Smooth muscle cell (in vitro differentiated cells): Measurements from ENCODE around the gene ITM2C. TPM values are rescaled to one million over a fixed set of nuclear protein-coding genes. Genes with fewer than 3 reads are reported as not detected.

Experiments
- DNase-seq: peaks from one replicate; lab custom pipeline; 2025; ENCODE audit not compliant: unreplicated experiment; lab: John Stamatoyannopoulos, UW
- H2AFZ ChIP-seq: fragments of 200-600 bp; sonication (generic); 2 replicates; pipeline ENCODE4 v1.6.0; 2016; ENCODE audit warnings: antibody characterized with exemption, low read depth, mild to moderate bottlenecking
- H3F3A ChIP-seq: fragments of 200-600 bp; sonication (generic); 2 replicates; pipeline ENCODE4 v1.6.0; 2017; ENCODE audit warnings: antibody characterized with exemption, low read depth
- H3K27ac ChIP-seq: fragments of 200-600 bp; sonication (generic); 2 replicates; pipeline ENCODE4 v1.5.1; 2016; ENCODE audit warnings: low read depth, mild to moderate bottlenecking
- H3K27me3 ChIP-seq: fragments of 200-600 bp; sonication (generic); 2 replicates; pipeline ENCODE4 v1.6.1; 2016; ENCODE audit warnings: low read depth, mild to moderate bottlenecking
- H3K36me3 ChIP-seq: fragments of 200-600 bp; sonication (generic); 2 replicates; pipeline ENCODE4 v1.5.1; 2016; ENCODE audit warnings: low read depth
- H3K4me1 ChIP-seq: fragments of 200-600 bp; sonication (generic); 2 replicates; pipeline ENCODE4 v1.5.1; 2016; ENCODE audit warnings: low read depth
- H3K4me2 ChIP-seq: fragments of 200-600 bp; sonication (generic); 2 replicates; pipeline ENCODE4 v1.6.0; 2016; ENCODE audit warnings: mild to moderate bottlenecking
- H3K4me3 ChIP-seq: fragments of 200-600 bp; sonication (generic); 2 replicates; pipeline ENCODE4 v1.5.1; 2016; ENCODE audit warnings: mild to moderate bottlenecking
- H3K79me2 ChIP-seq: fragments of 200-600 bp; sonication (generic); 2 replicates; pipeline ENCODE4 v1.6.0; 2016; ENCODE audit warnings: low read depth, mild to moderate bottlenecking
- H3K9ac ChIP-seq: fragments of 200-600 bp; sonication (generic); 2 replicates; pipeline ENCODE4 v1.6.0; 2016; ENCODE audit warnings: low read depth
- H3K9me3 ChIP-seq: fragments of 200-600 bp; sonication (generic); replicated peaks from 2 replicates; pipeline ENCODE4 v1.5.1; 2016; ENCODE audit warnings: low read depth
- H4K20me1 ChIP-seq: fragments of 200-600 bp; sonication (generic); 2 replicates; pipeline ENCODE4 v1.6.0; 2016; ENCODE audit warnings: low read depth
- WGBS: methylation state at CpG from one replicate; pipeline ENCODE4 v1.1.7; 2016; ENCODE audit warnings: low lambda C conversion rate; 5-methylcytosine and 5-hydroxymethylcytosine counted together
- polyA plus RNA-seq: library from polyadenylated mRNA; unstranded; fragments of >200 nt; fragmentation: Nextera tagmentation; extraction: Ambion mirVana; gene quantifications from 2 replicates; pipeline ENCODE4 v1.2.1, GENCODE V29; 2016
- total RNA-seq: library from RNA; depleted of rRNA; stranded (reverse); fragments of >200 nt; gene quantifications from 2 replicates; pipeline ENCODE4 v1.2.3, GENCODE V29; 2014
- TF ChIP-seq, protein P1 (sequence below): fragments of 200-600 bp; sonication (generic); IDR thresholded peaks from 2 replicates; pipeline ENCODE4 v1.5.1; 2017; ENCODE audit warnings: borderline replicate concordance, mild to moderate bottlenecking, antibody characterized with exemption; ENCODE audit not compliant: insufficient read depth, poor library complexity, severe bottlenecking

ITM2C gene
- total and polyA plus RNA-seq, 2 experiments from 2014 or later: 344 to 600 TPM

DNA sequence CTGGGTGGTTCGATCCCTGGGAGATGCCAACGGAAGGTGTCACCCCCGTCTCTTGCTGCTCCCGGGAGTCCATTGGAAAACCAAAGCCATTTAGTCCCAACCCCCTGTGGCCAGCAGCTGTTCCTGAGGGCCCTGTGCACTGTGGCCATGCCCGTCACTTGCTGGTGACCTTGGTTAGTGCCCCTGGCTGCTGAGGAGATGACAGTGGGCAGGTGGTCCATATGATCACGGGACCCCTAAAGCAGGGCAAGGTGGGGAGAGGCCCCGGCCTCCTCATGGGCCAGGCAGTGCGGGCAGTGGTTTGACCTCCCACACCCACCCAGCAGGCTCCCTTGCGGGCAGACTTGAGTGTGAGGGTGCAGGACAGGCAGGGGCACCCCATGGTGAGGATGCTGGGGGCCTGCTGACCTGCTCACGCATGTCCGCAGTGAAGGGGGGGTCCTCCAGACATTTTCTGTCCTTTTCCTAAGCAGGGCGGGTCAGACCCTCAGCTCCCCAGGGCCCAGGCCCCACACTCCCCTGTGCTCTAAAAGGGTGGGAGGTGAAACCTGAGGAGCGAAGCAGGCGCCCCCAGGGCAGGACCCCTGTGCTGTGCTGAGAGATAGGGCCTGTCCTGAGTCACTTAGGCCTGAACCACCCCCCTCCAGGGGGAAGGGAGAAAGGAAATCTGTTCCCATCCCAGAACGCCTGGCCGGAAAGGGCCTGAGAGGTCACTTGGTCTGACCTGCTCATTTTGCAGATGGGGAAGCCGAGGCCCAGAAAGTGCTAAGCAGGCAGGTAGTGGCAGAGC, 6.8 kb downstream of the ITM2C start:
- no peak for DNase-seq
- H3K9ac ChIP-seq: no peak overlapping the region
- H3K4me2 ChIP-seq: no peak overlapping the region
- no peaks in the 10 kb centered on the region for H3K9me3 ChIP-seq
- no peaks in the 10 kb centered on the region for H3K27me3 ChIP-seq
- WGBS: 80% methylated on average over 17 of the region's 17 CpGs
- peaks cover 4% of the 10 kb centered on the region for H3F3A ChIP-seq
- H3K4me3 ChIP-seq: no peak overlapping the region
- no peaks in the 10 kb centered on the region for H3K36me3 ChIP-seq
- peak overlapping the region; percentile 63 for H3K27ac ChIP-seq
- H4K20me1 ChIP-seq: peaks cover 89% of the 10 kb centered on the region
- peaks cover 48% of the 10 kb centered on the region for H3K79me2 ChIP-seq
- no peak overlapping the region for H2AFZ ChIP-seq
- TF ChIP-seq, protein P1, sequence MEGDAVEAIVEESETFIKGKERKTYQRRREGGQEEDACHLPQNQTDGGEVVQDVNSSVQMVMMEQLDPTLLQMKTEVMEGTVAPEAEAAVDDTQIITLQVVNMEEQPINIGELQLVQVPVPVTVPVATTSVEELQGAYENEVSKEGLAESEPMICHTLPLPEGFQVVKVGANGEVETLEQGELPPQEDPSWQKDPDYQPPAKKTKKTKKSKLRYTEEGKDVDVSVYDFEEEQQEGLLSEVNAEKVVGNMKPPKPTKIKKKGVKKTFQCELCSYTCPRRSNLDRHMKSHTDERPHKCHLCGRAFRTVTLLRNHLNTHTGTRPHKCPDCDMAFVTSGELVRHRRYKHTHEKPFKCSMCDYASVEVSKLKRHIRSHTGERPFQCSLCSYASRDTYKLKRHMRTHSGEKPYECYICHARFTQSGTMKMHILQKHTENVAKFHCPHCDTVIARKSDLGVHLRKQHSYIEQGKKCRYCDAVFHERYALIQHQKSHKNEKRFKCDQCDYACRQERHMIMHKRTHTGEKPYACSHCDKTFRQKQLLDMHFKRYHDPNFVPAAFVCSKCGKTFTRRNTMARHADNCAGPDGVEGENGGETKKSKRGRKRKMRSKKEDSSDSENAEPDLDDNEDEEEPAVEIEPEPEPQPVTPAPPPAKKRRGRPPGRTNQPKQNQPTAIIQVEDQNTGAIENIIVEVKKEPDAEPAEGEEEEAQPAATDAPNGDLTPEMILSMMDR: no peak
- peaks cover 45% of the 10 kb centered on the region for H3K4me1 ChIP-seq

- no peak overlapping the region for H3K9ac ChIP-seq
- H3K27me3 ChIP-seq: no peaks in the 10 kb centered on the region
- H3K27ac ChIP-seq: no peak overlapping the region
- TF ChIP-seq, protein P1: no peak
- H3F3A ChIP-seq: no peaks in the 10 kb centered on the region
- no peak overlapping the region for H3K4me2 ChIP-seq
- peaks cover 37% of the 10 kb centered on the region for H3K4me1 ChIP-seq
- no peaks in the 10 kb centered on the region for H3K36me3 ChIP-seq
- H4K20me1 ChIP-seq: peaks cover 87% of the 10 kb centered on the region
- H3K79me2 ChIP-seq: peaks cover 45% of the 10 kb centered on the region
- WGBS: 87% methylated on average over 14 of the region's 14 CpGs
- H2AFZ ChIP-seq: no peak overlapping the region
- H3K4me3 ChIP-seq: no peak overlapping the region
- H3K9me3 ChIP-seq: no peaks in the 10 kb centered on the region
- no peak for DNase-seq
These were observed 7.6 kb downstream of the ITM2C start for GRCh38 chr2:230872151-230872967.

- H3K36me3 ChIP-seq: no peaks in the 10 kb centered on the region
- H3K9me3 ChIP-seq: no peaks in the 10 kb centered on the region
- peaks cover 86% of the 10 kb centered on the region for H4K20me1 ChIP-seq
- H3F3A ChIP-seq: no peaks in the 10 kb centered on the region
- H3K9ac ChIP-seq: no peak overlapping the region
- no peak overlapping the region for H3K27ac ChIP-seq
- H3K4me2 ChIP-seq: no peak overlapping the region
- H3K4me3 ChIP-seq: no peak overlapping the region
- no peak for DNase-seq
- no peaks in the 10 kb centered on the region for H3K27me3 ChIP-seq
- H3K79me2 ChIP-seq: peaks cover 45% of the 10 kb centered on the region
- 95% methylated on average over 21 of the region's 21 CpGs for WGBS
- H2AFZ ChIP-seq: no peak overlapping the region
- TF ChIP-seq, protein P1: no peak
- peaks cover 31% of the 10 kb centered on the region for H3K4me1 ChIP-seq
These were observed 8.4 kb downstream of the ITM2C start for GRCh38 chr2:230872968-230873660.
